CD14-positive monocyte (primary cell): ENCODE results near the gene LY86. TPM values are rescaled to one million over a fixed set of nuclear protein-coding genes. Genes with fewer than 3 reads are reported as not detected.
"Not testable (repeated sequence)": the region's sequence is repeated elsewhere in the genome, so short reads cannot be mapped to it uniquely, and the experiment has no call there.

ENCODE experiments used
- DNase-seq, 3 donors: peaks; one replicate each; pipeline ENCODE4 v3.0.0-alpha.2; 2011 to 2022
- H2AFZ ChIP-seq: 2 replicates; pipeline ENCODE4 v1.6.0; 2012; ENCODE audit warnings: mild to moderate bottlenecking, low read depth, low read length, inconsistent platforms; ENCODE audit not compliant: insufficient read depth, poor library complexity, severe bottlenecking
- H3K27ac ChIP-seq, 2 donors: 1 replicate in 1 of 2; 2 replicates in 1 of 2; pipeline ENCODE4 v1.5.1; 2012 to 2013; ENCODE audit warnings: low read length in 2 of 2, control low read depth in 1 of 2, inconsistent platforms in 1 of 2, low read depth in 1 of 2, mild to moderate bottlenecking in 1 of 2
- H3K27me3 ChIP-seq, 2 donors: one replicate each; pipeline versions ENCODE4 v1.6.0 to v1.6.1; 2011 to 2013; ENCODE audit warnings: low read length in 2 of 2; ENCODE audit not compliant: control insufficient read depth in 2 of 2, insufficient read depth in 2 of 2
- H3K36me3 ChIP-seq, 2 donors: replicated peaks in 1 of 2; 1 replicate in 1 of 2; 2 replicates in 1 of 2; pipeline versions ENCODE4 v1.5.1 to v1.6.1; 2012 to 2013; ENCODE audit warnings: low read length in 2 of 2, control low read depth in 1 of 2, inconsistent platforms in 1 of 2, mild to moderate bottlenecking in 1 of 2; ENCODE audit not compliant: insufficient read depth in 2 of 2, control insufficient read depth in 1 of 2
- H3K4me1 ChIP-seq, 2 donors: 1 replicate in 1 of 2; 2 replicates in 1 of 2; pipeline versions ENCODE4 v1.5.1 to v1.6.1; 2012 to 2013; ENCODE audit warnings: low read length in 2 of 2, control low read depth in 1 of 2, inconsistent platforms in 1 of 2, mild to moderate bottlenecking in 1 of 2, moderate library complexity in 1 of 2; ENCODE audit not compliant: insufficient read depth in 2 of 2, control insufficient read depth in 1 of 2
- H3K4me2 ChIP-seq: replicated peaks from 2 replicates; pipeline ENCODE3; 2012; ENCODE audit warnings: low read length, moderate library complexity, mild to moderate bottlenecking; ENCODE audit not compliant: poor library complexity, severe bottlenecking; ENCODE audit errors: extremely low read depth
- H3K4me3 ChIP-seq, 3 experiments: fragments of 200-600 bp in 1 of 3; sonication (generic) in 1 of 3; replicated peaks in 1 of 3; 1 replicate in 2 of 3; 2 replicates in 1 of 3; pipeline ENCODE4 v1.5.1; 2011 to 2013; ENCODE audit warnings: low read length in 3 of 3, mild to moderate bottlenecking in 3 of 3, control low read depth in 2 of 3, low read depth in 2 of 3, inconsistent platforms in 1 of 3, moderate library complexity in 1 of 3
- H3K79me2 ChIP-seq: 2 replicates; pipeline ENCODE4 v1.6.0; 2012; ENCODE audit warnings: mild to moderate bottlenecking, control low read depth, inconsistent platforms, low read length, moderate library complexity; ENCODE audit not compliant: insufficient read depth
- H3K9ac ChIP-seq: 2 replicates; pipeline ENCODE4 v1.6.0; 2017; ENCODE audit warnings: low read length, mild to moderate bottlenecking; ENCODE audit not compliant: insufficient read depth, poor library complexity, severe bottlenecking
- H3K9me3 ChIP-seq, 2 donors: replicated peaks in 1 of 2; 1 replicate in 1 of 2; 2 replicates in 1 of 2; pipeline versions ENCODE4 v1.5.1 to v1.6.1; 2012 to 2013; ENCODE audit warnings: low read length in 2 of 2, control low read depth in 1 of 2; ENCODE audit not compliant: control insufficient read depth in 1 of 2, insufficient read depth in 1 of 2
- H4K20me1 ChIP-seq: 2 replicates; pipeline ENCODE4 v1.6.0; 2012; ENCODE audit warnings: mild to moderate bottlenecking, low read length, control low read depth, moderate library complexity; ENCODE audit not compliant: insufficient read depth
- H3K27ac Mint-ChIP-seq, 7 donors: one replicate each; pipeline ENCODE4 v1.8.0; 2020; ENCODE audit warnings: mild to moderate bottlenecking in 7 of 7, mixed read lengths in 7 of 7, moderate library complexity in 6 of 7, inconsistent platforms in 2 of 7
- H3K27me3 Mint-ChIP-seq, 3 donors: one replicate each; pipeline ENCODE4 v1.8.0; 2021 to 2022; ENCODE audit warnings: low read depth in 3 of 3, mild to moderate bottlenecking in 3 of 3, mixed read lengths in 3 of 3, moderate library complexity in 3 of 3, inconsistent platforms in 1 of 3
- H3K36me3 Mint-ChIP-seq, 2 donors: one replicate each; pipeline ENCODE4 v1.8.0; 2020; ENCODE audit warnings: mixed read lengths in 2 of 2, inconsistent platforms in 1 of 2, mild to moderate bottlenecking in 1 of 2
- H3K4me1 Mint-ChIP-seq: one replicate; pipeline ENCODE4 v1.8.0; 2020; ENCODE audit warnings: mild to moderate bottlenecking, mixed read lengths
- H3K4me3 Mint-ChIP-seq, 2 donors: one replicate each; pipeline ENCODE4 v1.8.0; 2020; ENCODE audit warnings: mild to moderate bottlenecking in 2 of 2, mixed read lengths in 2 of 2, moderate library complexity in 1 of 2
- H3K9me3 Mint-ChIP-seq, 7 donors: one replicate each; pipeline ENCODE4 v1.8.0; 2020 to 2022; ENCODE audit warnings: mixed read lengths in 7 of 7, mild to moderate bottlenecking in 6 of 7, moderate library complexity in 6 of 7, inconsistent platforms in 2 of 7
- CTCF ChIP-seq: fragments of 200-600 bp; IDR thresholded peaks from one replicate; pipeline ENCODE4 v1.8.0; 2022; ENCODE audit warnings: antibody characterized with exemption, mild to moderate bottlenecking
- WGBS: methylation state at CpG from one replicate; pipeline ENCODE4 v1.1.5; 2013; ENCODE audit warnings: missing lambda C conversion rate; ENCODE audit not compliant: insufficient coverage; 5-methylcytosine and 5-hydroxymethylcytosine counted together
- intact Hi-C, 2 donors: fragments of 100-400 bp; cut with micrococcal nuclease; formaldehyde crosslinking; loops; one replicate each; pipeline versions ENCODE4 v1.15.0 to v1.15.1; 2023
- polyA plus RNA-seq, 3 donors: library from polyadenylated mRNA; depleted of rRNA in 1 of 3; unstranded in 2 of 3; stranded (reverse) in 1 of 3; fragments of 300-500 nt in 2 of 3; fragments of >200 nt in 1 of 3; fragmentation: Illumina TruSeq in 2 of 3; gene quantifications; 1 replicate in 2 of 3; 2 replicates in 1 of 3; pipeline ENCODE4 v1.2.3, GENCODE V29; 2012 to 2021

LY86 gene
- polyA plus RNA-seq, 3 donors = 166 to 609 (median 454) TPM

DNA sequence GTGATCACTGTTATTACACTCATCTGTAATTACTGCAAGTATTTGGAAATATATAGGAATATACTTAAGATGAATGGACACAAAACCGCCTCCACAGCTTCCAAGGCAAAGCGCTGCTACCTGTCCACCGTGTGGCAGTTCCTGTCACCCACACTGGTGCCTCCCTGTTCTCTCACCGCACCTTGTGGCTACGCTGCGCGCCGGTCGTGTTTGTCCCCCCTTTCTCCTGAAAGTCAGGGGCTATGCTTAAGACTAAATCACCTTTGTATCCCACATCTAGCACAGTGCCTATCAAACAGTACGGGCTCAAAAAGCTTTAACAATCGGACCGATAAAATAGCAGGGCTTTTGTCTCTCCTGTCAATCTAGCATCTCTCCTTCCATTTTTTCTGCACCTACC lies 23.0 kb downstream of the LY86 start:
- Histone ChIP-seq H4K20me1 (peaks cover 50% of the 10 kb centered on the region), H3K27me3 (no peaks in the 10 kb centered on the region), H3K4me1 (peaks cover 17 to 22% of the 10 kb centered on the region in 2 donors), H3K79me2 (peaks cover 21% of the 10 kb centered on the region), H3K27ac (no peak overlapping the region), H3K4me3 (no peak overlapping the region), H3K36me3 (peaks cover 3 to 18% of the 10 kb centered on the region in 2 donors), H2AFZ (no peak overlapping the region), H3K4me2 (no peak overlapping the region), H3K9ac (no peak overlapping the region), H3K9me3 (no peaks in the 10 kb centered on the region)
- peaks cover 0 to 2% (median 0%) of the 10 kb centered on the region in 3 donors for H3K27me3 Mint-ChIP-seq
- peak overlapping the region in 1 of 7 donors; percentile 5 for H3K27ac Mint-ChIP-seq
- H3K36me3 Mint-ChIP-seq = peaks cover 16 to 51% of the 10 kb centered on the region in 2 donors
- H3K4me1 Mint-ChIP-seq = peaks cover 23% of the 10 kb centered on the region
- TF ChIP-seq CTCF = no peak
- no peak overlapping the region for H3K4me3 Mint-ChIP-seq
- DNase-seq = no peak
- intact Hi-C loops = no loop called here
- H3K9me3 Mint-ChIP-seq = peaks cover 0 to 5% (median 2%) of the 10 kb centered on the region in 7 donors
- 71% methylated on average over 6 of the region's 12 CpGs for WGBS

DNA sequence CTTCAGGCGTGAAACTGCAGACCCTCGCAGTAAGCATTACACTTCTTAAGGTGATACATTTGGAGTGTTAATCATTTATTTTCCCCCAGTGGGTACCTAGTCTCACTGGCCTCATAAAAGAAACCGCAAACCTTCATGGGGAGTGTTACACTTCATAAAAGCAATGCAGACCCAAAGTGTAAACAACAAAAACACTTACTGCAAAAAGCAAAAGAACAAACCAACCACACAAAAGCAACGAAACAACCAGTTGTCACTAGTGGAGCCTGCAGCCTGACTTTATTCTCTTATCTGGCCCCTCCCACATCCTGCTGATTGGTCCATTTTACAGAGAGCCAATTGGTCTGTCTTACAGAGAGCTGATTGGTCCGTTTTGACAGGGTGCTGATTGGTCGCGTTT lies 23.8 kb downstream of the LY86 start:
- Histone ChIP-seq H3K4me2 (no peak overlapping the region), H4K20me1 (peaks cover 56% of the 10 kb centered on the region), H3K9me3 (no peaks in the 10 kb centered on the region), H3K27ac (no peak overlapping the region), H2AFZ (no peak overlapping the region), H3K4me1 (peaks cover 17 to 22% of the 10 kb centered on the region in 2 donors), H3K9ac (no peak overlapping the region), H3K79me2 (peaks cover 21% of the 10 kb centered on the region), H3K27me3 (no peaks in the 10 kb centered on the region), H3K4me3 (no peak overlapping the region), H3K36me3 (peaks cover 7 to 25% of the 10 kb centered on the region in 2 donors)
- Mint-ChIP-seq H3K9me3 (peaks cover 0 to 5% (median 2%) of the 10 kb centered on the region in 7 donors), H3K27ac (no peak overlapping the region), H3K4me1 (peaks cover 23% of the 10 kb centered on the region), H3K27me3 (peaks cover 0 to 2% (median 0%) of the 10 kb centered on the region in 3 donors), H3K4me3 (no peak overlapping the region), H3K36me3 (peaks cover 24 to 52% of the 10 kb centered on the region in 2 donors)
- 90% methylated on average over 1 of the region's 7 CpGs for WGBS
- intact Hi-C loops = no loop called here
- no peak for DNase-seq
- no peak for TF ChIP-seq CTCF

GRCh38 chr6:6613103-6613718 lies 24.7 kb downstream of the LY86 start:
- H3K27me3 ChIP-seq, H3K4me3 ChIP-seq, H3K4me2 ChIP-seq, H3K27me3 Mint-ChIP-seq, H2AFZ ChIP-seq, intact Hi-C loops, H3K27ac Mint-ChIP-seq, H3K4me3 Mint-ChIP-seq, H3K9ac ChIP-seq, H3K27ac ChIP-seq, DNase-seq, H3K9me3 ChIP-seq, H3K9me3 Mint-ChIP-seq: not testable (repeated sequence)
- peaks cover 17 to 22% of the 10 kb centered on the region in 2 donors for H3K4me1 ChIP-seq
- peaks cover 65% of the 10 kb centered on the region for H4K20me1 ChIP-seq
- H3K36me3 ChIP-seq = peaks cover 7 to 25% of the 10 kb centered on the region in 2 donors
- H3K4me1 Mint-ChIP-seq = peaks cover 23% of the 10 kb centered on the region
- peaks cover 25% of the 10 kb centered on the region for H3K79me2 ChIP-seq
- peaks cover 27 to 57% of the 10 kb centered on the region in 2 donors for H3K36me3 Mint-ChIP-seq
- 98% methylated on average over 41 of the region's 43 CpGs for WGBS
